NCI-H1417 treated with DMSO at 0.1 percent for 48 hours (cell line): Measurements from ENCODE around the gene NDRG4.

ENCODE experiments used
- DNase-seq: peaks from one replicate; lab custom pipeline; 2025; lab: John Stamatoyannopoulos, UW

NDRG4 gene, protein sequence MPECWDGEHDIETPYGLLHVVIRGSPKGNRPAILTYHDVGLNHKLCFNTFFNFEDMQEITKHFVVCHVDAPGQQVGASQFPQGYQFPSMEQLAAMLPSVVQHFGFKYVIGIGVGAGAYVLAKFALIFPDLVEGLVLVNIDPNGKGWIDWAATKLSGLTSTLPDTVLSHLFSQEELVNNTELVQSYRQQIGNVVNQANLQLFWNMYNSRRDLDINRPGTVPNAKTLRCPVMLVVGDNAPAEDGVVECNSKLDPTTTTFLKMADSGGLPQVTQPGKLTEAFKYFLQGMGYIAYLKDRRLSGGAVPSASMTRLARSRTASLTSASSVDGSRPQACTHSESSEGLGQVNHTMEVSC

DNA sequence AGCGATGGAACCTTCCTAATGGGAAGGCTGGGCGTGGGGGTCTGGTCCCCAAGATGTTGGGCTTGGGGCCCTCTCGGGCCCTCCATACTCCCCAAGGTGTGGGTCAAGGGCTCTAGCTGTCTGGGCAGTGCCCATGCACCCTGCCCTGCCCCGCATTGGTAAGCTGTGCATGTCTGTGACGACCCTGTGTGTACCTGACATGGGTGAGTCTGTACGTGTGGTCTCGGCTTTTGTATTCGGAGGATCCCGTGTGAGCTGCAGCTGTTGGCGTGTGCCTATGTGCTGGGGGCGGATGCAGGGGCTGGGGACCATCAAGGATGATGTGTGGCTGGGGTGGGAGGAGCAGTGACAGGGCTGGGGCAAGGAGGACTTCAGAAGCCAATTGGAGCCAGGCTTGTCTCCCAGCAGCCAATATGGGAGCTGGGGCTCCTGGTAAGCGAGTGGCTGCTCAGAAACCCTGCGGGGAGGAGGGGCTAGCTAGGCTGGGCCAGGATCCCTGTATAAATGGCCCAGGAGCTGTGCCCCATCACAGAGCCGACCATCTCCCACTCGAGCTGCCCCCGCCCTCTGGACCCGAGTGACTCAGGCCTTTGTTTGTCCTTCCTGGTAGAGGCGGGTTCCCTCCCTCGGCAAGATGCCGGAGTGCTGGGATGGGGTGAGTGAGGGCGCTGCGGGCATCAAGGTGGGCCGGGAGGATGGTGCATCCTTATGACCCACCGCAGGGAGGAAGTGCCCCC is at the start of gene NDRG4:
NDRG4 (plus strand) TSS at position 529 of the 737 bp plus-strand sequence; CDS start at position 635, 106 bp downstream.
- DNase-seq: peak; percentile 24

DNA sequence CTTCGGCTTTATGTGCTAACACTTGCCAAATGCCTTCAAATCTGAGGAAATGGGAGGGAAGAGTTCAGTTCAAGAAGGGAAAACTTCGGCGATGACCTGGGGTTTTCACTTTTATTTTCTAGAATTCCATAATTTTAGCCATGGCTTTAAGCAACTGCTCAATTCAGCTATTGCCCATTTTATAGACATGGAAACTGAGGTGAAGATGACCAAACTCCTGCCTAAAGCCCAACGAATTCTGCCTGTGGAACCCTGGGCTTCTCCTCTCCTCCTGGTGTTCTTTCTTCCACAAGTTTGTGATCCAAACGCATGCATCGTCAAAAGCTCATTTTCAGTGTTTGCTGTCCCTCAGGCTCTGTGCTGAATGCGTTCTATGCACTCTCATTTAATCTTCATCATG is 49.4 kb upstream of the NDRG4 start:
- no peak for DNase-seq

DNA sequence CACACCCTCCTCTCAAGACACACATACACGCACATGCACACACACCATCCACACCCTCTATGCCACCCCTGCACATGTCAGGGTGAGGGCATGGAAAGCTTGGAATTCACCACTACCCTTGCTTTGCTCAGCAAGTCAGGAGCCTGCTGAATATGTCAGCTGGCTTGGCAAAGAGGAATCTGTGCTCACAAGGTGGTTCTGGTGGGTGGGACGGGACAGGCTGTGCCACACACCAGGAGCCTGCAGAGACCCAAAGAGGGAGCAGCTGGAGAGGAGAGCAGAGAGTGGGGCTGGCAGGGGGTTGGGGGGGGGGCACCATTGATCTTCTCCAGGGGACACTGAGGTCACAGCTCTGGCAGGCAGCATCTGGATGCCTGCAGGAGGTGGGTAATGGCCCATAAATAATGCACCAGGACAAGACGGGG is 48.7 kb upstream of the NDRG4 start:
- no peak for DNase-seq

DNA sequence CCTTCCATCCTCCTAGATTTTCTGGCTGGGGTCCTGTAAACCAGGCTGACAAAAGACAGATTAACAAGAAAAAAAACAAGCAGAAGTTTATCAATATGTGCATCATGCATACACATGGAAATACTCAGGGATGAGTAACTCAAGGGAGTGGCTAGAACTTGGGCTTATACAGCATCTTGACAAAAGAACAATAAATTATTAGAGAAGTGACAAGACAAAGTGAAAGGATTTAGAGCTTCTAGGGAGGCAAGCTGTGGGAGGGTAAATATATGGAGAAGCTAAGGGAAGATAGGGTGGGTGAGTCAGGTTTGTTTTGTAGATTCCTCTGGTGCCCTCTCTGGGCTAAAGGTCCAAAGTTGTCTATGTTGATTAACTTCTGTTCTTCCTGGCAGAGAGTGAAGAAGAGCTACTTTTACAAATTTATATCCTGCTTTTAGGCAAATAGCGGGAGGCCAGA is 48.0 kb upstream of the NDRG4 start:
- no peak for DNase-seq

DNA sequence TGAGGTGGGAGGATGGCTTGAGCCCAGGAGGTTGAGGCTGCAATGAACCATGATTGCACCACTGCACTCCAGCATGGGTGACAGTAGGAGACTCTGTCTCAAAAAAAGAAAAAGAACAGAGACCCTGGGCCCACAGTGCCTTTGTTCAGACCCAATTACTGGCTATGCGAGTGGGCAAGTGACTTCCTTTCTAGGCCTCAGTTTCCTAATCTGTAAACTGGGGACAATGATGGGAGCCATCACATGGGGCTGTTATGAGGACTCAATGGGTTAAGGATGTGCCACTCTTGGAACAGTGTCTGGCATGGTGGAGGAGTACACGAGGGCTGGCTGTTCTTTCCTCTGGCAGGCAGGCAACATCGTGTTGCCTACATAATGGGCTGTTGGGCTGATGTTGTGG is 47.3 kb upstream of the NDRG4 start:
- DNase-seq: no peak

DNA sequence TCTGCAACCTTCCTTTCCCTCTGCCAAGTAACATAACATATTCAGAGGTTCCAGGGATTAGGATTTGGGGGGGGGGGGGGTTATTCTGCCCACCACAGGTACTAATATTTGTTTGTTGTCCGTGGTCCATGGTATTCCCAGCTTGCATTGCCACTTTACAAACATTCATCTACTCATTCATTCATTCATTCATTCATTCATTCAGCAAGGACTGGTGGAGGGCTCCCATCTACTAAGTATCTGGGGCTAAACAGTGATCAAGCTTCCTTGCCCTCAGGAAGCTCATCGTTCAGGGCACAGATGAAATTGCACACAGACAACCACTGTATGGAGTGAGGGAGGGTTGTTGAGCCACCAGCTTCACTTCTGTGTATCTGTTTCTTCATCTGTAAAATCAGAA is 45.8 kb upstream of the NDRG4 start:
- no peak for DNase-seq

DNA sequence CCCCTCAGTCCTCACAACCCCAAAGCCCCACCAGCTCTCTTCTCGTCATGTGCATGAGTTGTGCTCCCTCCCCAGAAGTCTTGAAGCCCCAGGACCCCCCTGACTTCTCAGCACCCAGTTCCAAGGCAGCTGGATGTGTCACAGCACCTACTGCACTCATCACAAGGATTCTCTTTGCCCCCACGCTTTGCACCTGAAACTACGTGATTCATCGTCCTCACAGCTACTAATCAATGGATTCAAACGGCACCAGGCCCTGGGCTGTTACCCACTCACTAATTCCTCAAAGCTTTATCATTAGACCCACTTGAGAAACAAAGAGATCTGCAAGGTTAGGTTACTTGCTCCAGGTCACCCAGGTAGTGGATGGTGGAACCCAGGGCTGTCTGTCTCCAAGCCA is 45.1 kb upstream of the NDRG4 start:
- DNase-seq: no peak

DNA sequence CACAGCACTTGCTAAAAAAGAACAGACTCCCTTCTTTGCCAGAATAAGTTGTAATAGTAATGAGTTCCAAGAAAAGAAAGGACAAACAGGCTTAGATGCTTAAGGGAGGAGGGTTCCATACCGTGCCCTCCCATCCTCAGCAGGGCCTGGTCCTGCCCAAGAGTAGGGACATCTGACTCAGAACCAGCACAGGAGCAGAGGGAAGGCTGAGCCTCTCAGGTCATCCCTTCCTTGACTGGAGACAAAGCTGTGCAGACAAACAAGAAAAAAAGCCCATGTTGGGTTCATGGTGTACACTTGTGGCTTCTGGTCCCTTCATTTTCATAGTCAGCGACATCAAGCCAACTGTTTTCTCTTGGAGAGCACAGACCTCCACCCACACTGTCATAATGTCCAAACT is 44.2 kb upstream of the NDRG4 start:
- no peak for DNase-seq

DNA sequence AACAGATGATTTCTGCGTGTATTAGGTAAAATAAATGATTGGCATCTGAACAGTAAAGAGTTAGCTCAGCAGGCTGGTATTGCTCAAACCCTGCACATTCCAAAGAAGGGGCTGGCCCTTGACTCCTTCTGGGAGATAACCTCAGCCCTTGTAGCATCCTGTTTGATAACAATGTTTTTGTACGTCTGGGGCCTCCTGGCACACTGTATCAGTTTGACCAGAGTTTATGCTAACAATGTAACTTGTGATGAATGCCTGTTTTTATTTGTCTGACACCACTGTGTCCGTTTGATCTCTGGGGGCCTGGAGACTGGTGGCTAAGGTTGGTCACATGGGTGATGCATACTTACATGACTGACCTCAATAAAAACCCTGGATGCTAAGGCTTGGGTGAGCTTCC is 43.8 kb upstream of the NDRG4 start:
- no peak for DNase-seq

DNA sequence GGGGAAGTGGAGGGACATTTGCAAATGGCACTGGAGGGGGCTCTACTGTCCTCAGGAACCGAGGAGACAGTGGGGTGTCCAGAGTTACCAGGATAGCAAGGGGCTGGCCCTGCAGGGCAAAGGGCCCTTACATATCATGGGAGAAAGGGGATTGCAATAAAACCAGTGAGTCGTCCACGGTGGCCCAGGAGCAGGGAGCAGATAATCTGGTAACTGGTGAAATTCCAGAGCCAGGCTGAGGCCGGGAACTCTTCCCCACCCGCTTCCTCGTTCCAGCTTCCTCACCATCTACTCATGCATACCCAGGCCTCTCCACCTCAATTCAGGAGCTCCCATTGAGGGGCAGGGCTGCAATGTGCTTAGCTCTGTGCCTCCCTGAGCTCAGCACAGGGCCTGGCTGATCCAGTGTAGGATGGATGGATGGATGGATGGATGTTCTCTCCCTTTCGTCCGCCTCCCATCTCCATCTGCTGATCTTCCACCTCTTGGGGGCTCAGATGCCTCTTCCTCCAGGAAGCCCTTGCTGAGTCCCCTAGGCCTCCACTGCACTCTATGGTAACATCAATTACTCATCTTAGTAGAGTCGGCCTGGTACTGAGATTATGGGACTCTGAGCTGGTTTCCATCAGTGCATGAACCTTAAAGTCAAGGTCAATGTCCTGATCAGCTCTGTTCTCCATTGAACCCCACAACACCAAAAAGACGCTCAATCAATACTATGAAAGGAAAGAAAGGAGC is 41.2 kb upstream of the NDRG4 start:
- DNase-seq: no peak

DNA sequence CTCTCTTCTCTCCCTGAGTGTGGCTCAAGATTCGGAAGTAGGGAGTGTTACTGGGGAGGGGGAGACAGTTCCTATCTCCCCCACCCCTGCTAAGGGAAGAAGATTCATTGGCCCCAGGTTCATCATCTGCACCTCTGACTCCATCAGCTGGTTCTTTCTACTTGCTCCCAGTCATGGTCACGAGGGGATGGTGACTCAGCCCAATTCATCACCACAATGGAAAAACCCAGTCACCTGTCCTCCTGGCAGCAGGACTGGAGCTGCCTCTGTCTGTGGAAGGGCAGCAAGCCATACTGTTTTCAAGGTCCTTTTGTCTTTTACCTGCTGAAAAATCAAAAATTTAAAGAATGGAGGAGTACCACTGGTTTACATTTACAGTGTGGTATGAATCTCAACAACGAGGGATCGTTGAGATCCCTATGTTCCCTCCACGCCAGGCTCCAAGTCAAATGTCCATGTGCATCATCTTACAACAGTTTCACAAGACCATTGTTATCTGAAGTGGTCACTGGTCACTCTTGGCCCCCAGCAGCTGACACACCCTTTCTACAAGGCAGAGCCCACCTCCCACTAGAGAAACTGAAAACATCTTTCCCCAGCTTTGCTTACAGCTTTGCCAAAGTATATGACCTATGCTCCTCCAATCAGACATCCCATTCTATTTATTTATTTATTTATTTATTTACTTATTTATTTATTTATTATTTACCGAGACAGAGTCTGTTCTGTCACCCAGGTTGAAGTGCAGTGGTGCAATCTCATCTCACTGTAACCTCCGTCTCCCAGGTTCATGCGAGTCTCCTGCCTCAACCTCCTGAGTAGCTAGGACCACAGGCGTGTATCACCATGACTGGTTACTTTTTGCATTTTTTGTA is 40.4 kb upstream of the NDRG4 start:
- DNase-seq: no peak

DNA sequence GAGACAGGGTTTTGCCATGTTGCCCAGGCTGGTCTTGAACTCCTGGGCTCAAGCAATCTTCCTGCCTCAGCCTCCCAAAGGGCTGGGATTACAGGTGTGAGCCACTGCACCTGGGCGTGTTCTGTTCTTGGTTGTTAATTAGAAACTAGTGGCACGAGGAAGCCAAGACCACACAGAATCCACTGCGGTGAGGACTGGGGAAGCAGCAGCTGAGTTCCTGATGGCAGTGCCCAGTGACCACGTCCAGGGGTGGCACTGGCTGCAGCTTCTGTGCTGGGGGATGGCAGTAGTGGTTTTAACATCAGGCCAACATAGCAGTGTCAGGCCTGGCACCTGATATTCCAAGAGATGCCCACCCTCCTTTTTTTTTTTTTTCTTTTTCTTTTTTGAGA is 39.7 kb upstream of the NDRG4 start:
- DNase-seq: no peak

DNA sequence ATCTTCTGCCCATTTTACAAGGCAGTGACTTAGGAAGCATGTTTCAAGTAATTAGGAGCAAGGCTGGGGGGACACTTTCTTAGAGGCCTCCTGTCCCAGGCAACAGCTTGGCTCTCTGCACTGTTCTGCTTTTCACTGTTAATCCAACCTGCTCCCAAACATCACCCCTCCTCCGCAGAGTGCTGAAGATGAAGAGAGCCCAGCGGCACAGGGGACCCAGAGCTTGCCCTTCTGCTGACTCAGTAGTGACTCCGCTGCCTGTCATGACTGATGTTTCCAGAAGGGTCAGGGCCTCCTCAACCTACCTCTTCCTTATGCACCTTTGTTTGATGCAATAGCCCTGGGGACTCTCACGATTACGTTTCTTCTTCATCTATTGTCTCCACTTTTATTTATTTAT is 38.9 kb upstream of the NDRG4 start:
- DNase-seq: no peak

DNA sequence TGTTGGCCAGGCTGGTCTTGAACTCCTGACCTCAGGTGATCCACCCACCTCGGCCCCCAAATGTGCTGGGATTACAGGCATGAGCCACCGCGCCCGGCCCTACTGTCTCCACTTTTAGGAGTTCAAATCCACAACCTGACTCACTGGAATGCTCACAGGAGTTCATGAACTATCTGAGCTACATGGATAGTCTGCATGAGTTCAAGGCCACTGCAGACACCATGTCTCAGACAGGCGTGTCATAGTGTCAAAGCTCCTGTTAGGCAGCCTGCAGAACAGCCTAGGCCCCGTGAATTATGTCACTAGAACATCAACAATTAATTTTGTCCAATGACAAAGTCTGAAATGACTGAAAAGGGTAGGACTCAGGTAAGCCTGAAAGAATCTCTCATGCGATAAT is 38.3 kb upstream of the NDRG4 start:
- DNase-seq: no peak

DNA sequence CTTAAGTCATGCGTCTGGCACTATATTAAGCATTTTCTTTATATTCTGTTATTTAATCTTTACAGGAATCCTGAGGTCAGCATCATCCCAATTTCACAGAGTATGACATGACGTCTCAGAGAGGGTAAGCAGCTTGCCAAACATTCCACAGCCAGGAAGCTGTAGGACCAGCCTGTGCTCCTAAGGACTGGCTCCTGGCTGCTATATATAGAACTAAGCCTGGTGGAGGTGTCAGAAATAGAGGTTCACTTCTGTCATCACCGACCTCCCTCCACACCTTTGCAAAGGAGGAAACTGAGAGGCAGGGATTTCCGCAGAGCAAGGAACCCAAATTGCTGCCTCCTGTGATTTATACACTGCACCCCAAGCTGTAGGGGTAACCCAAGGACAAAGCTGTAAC is 37.9 kb upstream of the NDRG4 start:
- DNase-seq: no peak

DNA sequence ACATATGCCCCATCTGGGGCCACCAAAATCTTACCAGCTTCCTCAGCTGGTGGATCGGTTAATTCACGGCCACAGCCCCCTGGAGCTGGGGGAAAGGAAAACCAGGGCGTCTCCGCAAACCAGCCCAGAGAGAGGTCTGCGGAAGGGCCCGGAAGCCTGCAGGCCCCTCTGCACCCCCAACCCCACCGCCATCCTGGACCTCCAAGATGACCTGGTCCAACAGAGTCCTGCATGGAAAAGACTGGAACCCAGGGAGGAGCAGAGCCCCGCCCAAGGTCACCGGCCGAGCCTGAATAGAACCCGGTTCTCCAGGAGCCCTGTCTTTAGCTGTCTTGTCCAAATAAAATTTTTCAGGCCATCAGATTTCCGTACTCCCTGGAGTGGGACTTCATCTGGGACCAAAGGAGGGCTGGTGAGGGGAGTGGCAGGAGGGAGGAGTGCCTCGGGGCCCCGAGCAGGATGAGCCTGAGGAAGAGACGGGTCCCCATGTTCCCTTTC is 37.4 kb upstream of the NDRG4 start:
- no peak for DNase-seq

DNA sequence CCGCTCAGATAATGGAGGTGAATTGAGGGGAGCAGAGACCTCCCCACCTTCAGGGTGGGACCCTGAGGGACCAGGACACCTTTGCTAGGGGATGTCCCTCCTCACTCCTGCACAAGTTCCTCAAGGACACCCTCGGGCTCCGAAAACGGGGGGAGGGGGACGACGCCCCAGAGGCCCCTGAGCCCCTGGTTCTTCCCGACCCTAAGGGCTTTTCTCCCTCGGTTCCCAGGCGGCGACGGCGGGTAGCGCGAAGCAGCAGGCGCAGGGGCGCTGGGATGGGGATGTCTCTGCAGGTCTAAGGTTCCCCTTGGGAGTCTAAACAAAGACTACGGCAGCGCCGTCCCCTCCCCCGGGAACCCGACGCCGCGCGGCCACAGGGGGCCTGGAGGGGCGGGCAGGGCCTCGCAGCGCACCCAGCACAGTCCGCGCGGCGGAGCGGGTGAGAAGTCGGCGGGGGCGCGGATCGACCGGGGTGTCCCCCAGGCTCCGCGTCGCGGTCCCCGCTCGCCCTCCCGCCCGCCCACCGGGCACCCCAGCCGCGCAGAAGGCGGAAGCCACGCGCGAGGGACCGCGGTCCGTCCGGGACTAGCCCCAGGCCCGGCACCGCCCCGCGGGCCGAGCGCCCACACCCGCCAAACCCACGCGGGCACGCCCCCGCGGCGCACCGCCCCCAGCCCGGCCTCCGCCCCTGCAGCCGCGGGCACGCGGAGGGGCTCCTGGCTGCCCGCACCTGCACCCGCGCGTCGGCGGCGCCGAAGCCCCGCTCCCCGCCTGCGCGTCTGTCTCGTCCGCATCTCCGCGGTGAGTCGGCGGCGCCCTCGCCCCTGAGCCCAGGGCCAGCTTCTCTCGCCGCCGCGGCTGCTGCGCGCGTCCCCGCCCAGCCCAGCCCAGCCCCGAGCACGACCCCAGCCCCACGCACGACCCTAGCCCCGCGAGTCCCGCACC is 36.7 kb upstream of the NDRG4 start:
- no peak for DNase-seq

DNA sequence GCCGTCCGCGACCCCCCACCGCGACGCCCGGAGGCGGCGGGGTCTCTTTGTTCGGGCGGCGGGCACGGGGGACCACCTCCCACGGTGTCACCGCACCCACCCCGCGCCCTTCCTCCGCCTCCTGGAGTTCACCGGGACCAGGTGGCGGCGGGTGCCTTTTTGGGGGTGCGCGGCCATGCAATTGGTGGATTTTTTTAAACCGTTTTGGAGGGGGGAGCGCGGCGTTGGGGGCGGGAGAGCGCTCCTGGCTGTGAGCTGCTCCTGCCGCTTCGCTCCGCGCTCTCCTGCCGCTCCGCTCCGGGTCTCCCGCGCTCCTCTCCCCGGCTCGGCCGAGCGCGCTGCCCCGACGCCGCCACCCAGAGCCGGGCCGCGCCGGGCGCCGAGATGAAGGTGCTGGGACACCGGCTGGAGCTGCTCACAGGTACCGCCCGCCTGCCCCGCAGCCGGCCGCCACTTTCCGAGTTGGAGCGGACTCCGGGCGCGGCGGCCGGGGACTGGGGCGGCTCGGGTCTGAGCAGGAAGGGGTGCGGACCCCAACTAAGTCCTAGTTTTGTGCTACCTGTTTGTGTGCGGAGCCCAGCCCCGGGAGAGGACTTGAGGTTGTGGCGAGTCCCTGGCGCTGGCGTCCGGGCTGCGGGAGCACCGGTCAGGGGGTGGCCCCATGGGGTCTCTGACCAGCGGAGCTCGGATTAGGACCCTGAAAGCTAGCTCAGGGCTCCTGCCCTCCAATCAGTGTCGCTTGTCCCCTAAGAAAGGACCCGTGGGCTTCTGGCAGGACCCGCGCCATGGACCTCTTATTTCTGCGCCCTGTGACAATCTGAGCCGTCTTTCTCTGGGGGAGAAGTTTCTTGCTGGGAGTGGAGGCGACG is 35.7 kb upstream of the NDRG4 start:
- DNase-seq: no peak

DNA sequence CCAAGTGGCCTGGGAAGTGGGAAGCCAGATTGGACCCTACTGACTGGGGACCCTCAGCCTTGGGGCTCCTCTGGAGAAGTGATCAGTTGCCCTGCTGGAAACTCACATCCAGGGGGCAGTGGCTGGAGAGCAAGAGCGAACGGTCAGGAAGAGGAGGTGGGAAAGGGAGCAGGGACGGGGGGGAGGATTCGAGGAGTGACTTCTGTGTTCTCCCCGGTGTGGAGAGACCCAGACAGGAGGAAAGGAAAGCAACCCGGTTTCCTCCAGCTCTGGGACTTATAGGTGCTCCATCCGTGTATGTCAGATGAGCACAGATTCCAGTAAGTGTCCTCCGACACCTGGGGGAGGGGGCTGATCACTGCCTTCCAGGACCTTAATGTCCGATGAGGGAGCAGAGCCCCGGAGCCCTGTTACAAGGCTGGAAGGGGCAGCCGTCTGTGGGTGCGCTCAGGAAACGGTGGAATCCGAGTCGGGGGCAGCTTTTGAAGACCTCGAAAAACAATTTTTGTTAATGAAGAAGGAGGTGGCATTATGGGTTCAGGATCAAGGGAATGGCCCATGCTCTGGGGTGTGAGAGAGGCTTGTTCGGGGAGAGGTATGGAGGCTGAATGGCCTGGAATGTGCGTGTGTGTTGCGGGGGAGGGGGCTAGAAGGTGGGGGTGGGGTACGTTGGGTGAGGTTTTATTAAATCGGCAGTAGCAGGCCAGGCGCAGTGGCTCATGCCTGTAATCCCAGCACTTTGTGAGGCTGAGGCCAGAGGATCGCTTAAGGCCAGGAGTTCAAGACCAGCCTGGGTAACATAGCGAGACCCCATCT is 34.8 kb upstream of the NDRG4 start:
- DNase-seq: no peak
